HT-29 (cell line): ENCODE measurements around the gene HOATZ. TPM values are rescaled to one million over a fixed set of nuclear protein-coding genes. Genes with fewer than 3 reads are reported as not detected.

Source experiments
- DNase-seq: peaks from one replicate; pipeline ENCODE4 v3.0.0-alpha.2; 2015; ENCODE audit warnings: low spot score
- total RNA-seq: library from RNA; depleted of rRNA; stranded (reverse); fragments of >200 nt; shearing (Covaris generic); gene quantifications from 2 replicates; pipeline ENCODE4 v1.2.3, GENCODE V29; 2014

HOATZ gene
- total RNA-seq, 1 experiment from 2014 or later = not detected

- no peak for DNase-seq
Measured at GRCh38 chr11:111548525-111548924, 33.9 kb downstream of the HOATZ start.

- no peak for DNase-seq
Measured at GRCh38 chr11:111549196-111549868, 34.8 kb downstream of the HOATZ start.

- no peak for DNase-seq
Measured at GRCh38 chr11:111549869-111550203, 35.3 kb downstream of the HOATZ start.

GRCh38 chr11:111550258-111550657, 35.7 kb downstream of the HOATZ start:
- no peak for DNase-seq

GRCh38 chr11:111554532-111554931, 40.0 kb downstream of the HOATZ start:
- DNase-seq = no peak

DNA sequence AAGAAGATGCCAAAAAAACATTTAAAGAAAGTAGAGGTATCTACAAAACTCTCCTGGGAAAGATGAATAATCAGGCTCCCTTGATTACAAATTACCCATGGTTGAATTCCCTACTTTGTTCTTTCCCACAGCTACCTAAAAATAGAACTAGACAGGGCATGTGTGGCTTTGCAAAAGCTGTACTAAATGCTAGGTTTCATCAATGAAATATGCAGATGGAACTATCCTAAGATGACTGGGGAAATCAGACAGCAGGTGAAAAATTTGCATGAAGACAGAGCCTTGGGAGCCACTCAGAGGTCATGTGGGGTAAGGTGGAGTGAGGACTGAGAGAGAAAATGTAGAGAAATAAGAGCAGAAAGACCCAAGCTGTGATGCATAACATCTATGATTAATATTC, 40.7 kb downstream of the HOATZ start:
- DNase-seq = no peak

- no peak for DNase-seq
Measured at GRCh38 chr11:111557425-111558111, 43.0 kb downstream of the HOATZ start.

GRCh38 chr11:111559800-111560464, 45.4 kb downstream of the HOATZ start:
- no peak for DNase-seq

- no peak for DNase-seq
Measured at GRCh38 chr11:111560800-111561199, 46.2 kb downstream of the HOATZ start.

DNA sequence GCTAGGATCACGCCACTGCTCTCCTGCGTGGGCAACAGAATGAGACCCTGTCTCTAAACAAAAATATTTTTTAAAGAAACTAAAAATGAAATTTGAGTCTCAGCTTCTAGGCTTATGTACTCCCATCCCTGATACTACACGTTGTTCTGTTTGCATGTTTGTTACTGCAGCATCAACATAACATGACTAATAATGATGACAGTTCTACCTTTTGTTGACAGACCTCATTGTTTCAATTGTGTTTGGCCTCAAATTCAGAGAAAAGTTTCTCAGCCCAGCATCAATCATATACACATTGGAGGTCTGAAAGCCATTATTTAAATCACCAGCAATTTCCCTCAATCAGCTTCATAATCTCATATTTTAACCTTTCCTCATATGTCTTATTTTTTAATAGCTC, 46.7 kb downstream of the HOATZ start:
- no peak for DNase-seq

DNA sequence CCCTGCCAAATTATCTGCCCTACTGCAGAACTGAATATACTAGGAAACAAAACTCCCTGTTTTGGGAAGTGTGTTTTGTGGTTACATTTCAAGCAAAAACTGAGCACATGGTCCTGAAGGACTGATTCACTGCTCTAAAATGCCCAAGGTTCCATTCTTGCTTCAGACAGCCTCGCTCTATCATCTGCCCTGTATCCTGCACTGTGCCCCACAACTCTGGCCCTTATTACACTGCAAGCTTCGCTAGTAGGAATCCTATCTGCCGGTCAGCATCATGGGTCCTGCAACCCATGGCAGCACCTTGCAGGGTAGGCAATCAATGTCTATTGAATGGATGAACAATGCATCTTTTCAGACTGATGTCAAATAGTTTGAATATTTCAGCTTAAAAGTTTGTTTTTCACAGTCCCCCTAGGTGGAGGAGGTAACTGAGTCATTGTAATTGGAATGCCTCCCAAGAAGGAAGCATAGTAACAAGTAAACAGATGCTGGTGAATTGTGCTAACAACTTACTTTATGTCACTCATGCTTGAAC, 47.3 kb downstream of the HOATZ start:
- no peak for DNase-seq

- DNase-seq = no peak
Measured at GRCh38 chr11:111562692-111563389, 48.3 kb downstream of the HOATZ start.

DNA sequence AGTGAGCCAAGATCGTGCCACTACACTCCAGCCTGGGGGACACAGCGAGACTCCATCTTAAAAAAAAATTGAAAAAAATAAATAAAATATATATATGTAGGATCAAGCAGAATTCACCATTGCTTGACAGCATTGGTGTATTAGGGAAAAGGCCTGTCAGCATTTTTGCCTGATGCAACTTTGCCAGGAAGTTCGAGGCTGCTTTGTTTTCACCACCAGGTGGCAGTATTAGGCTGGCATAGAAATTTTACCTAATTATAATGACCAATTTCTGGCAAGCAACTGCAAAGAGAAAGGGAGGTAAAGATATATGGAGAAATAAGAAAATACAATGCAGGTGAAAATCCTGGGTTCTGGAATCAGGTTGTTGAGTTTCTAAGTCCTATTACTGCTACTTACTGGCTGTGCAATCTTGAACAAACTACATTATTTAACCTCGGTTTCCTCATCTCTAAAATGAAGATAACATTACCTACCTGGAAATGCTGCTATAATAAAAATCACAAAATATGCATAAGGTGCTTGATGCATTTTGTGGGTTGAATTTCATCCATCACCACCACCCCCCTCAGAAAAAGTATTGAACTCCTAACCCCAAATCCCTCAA, 50.6 kb downstream of the HOATZ start:
- DNase-seq = peak; percentile 86

GRCh38 chr11:111566324-111566723, 51.7 kb downstream of the HOATZ start:
- no peak for DNase-seq

DNA sequence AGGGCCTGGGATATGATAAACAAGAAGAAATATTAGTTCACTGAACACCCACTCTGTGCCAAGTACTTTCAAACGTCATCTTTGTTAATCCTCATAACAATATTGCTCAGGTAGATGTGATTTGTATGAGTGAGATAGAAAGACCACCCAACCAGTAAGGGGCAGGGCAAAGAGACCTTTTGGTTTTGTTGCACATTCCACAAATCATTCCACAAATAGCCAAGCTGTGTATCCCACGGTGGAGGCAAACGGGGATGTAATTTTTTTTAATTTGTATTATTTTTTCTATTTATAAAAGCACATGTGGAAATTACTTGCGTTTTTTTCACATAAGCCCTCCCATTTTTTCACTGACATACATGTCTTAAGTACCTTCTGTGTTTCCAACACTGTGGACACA, 54.9 kb downstream of the HOATZ start:
- DNase-seq = no peak

GRCh38 chr11:111570796-111571195, 56.2 kb downstream of the HOATZ start:
- DNase-seq = no peak

DNA sequence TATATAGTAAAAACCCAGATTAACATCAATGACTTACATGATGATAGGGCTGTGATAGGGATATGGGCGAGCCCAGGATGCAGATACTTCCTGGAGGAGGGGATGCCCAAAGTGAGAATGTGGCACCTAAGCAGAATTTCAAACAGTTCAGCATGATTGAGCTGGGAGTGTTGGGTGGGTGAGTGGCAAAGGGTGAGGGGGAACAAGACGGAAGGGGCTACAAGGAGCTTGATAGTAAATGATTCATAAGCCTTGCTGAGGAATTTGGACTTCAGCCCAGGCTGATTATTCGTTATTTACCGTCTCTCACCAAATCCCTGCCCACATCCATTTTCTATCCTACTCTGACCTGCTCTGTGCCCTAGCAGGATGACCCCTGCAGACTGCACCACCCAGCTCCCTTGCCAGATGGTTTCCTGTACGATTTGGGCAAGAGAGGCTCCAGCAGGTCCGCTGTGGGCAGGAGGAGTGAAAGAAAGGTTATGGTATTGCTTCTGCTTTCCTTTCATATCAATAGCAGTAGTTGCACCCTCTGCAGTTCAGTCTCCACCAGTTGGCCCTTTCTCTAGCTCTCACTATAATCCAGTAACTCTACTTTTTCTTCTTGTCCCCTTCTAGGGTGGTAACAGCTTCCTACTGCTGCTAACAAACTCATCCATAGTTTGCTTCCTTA, 57.4 kb downstream of the HOATZ start:
- peak; percentile 12 for DNase-seq

DNA sequence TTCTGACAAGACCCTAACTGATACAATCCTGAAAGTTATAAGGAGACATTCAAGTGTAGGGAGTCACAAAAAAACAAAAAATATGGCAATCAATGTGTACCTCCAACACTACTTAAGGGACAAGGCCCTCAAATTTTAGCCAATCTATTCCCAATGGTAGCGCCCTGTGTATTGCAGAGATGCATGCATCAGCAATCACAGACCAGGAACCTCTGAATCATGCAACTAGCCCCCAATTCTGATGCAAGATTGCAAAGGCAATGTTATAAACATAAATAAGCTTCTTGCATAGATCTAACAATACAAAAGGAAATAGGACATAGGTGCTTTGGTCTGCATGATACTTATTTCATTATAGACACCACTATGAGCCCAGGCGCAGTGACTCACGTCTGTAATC, 58.0 kb downstream of the HOATZ start:
- no peak for DNase-seq

GRCh38 chr11:111573821-111574249, 59.3 kb downstream of the HOATZ start:
- no peak for DNase-seq

GRCh38 chr11:111574373-111575225, 60.0 kb downstream of the HOATZ start:
- no peak for DNase-seq
